Midbrain (tissue), 1 donor: ENCODE measurements around the gene PIK3C3.

Experiments
- DNase-seq: peaks from one replicate; lab custom pipeline; 2025; lab: John Stamatoyannopoulos, UW

PIK3C3 gene

DNA sequence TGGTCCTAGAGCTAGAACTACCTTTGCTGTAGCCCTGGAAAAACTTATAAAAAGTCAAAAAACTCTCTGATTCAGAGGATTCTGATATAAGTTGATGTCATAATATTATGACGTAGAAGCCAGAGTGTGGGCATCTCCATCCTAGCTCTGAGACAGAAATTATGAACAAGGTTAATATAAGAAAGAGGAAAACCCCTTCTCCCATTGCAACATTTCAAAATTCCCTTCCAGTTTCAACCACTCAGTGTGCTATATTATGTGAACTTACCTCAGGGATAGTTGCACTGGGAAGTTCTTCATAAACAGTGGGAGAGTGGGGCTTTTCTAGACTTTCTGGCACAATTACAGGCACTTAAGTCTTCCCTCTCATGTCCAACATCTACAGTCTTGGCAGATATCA lies 171.6 kb downstream of the PIK3C3 start:
- DNase-seq: no peak

DNA sequence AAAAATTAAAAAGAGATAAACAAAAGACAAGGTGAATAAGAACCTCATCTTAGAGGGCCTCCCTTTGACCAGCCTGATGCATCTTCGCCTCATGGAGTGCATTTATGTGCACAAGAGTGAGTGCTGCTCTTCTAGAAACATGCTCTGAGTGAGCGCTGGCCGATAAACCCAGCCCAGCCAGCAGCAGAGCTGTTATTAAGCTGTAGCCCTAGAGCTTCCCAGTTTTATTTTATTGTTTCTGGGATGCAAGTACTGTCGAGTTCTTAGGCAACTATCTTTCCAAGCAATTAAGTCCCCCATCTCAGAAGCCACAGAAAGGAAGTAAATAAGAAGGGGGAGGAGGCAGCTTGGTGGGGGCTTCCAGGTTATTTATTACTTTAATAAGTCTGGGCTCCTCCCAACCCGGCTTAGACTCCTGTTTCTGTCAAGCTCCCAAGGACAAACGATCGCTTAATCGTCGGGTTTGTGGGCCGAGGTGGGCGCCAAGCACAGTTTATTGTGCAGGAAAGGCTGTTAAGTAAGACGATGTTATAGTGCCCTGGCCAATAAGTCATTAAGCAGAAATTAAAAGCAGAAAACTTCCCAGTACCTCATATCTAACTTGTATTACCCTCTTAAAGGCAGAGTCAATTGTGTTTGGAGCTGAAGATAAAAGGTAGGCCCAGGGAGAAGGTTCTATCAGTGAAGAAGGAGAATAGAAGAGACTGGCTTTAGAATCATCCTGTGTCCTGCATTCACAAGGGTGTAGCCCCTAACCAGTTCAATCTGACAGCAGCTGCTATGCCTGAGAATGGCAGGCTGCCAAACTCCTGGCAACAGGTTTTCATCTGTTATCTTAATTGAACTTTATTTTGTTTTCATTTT lies 176.3 kb downstream of the PIK3C3 start:
- no peak for DNase-seq

DNA sequence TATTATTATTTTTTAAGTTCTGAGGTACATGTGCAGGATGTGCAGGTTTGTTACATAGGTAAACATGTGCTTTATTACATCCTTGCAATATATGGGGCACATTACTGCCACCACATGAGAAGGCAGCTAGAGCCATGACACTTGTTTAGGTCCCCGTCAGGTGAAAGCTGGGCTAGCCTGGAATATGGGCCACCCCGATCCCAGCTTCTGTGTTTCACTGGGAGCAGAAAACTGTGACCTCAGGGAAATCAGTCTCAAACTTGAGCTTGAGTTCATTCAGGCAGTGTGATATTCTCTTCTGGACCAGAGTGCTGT lies 176.9 kb downstream of the PIK3C3 start:
- no peak for DNase-seq
